ENCODE results near the gene RTEL1. TPM values are rescaled to one million over a fixed set of nuclear protein-coding genes. Genes with fewer than 3 reads are reported as not detected.

The RTEL1 gene
- total and polyA plus RNA-seq, 9 of the 15 experiments (the other 6 are each of a cell fraction or from before 2014, with no cell fraction given): 0.36 to 61.0 (median 17.9) TPM

GRCh38 chr20:63652192-63652980 lies 5.7 kb upstream of the RTEL1 start (continued):
- TF ChIP-seq, protein P1, sequence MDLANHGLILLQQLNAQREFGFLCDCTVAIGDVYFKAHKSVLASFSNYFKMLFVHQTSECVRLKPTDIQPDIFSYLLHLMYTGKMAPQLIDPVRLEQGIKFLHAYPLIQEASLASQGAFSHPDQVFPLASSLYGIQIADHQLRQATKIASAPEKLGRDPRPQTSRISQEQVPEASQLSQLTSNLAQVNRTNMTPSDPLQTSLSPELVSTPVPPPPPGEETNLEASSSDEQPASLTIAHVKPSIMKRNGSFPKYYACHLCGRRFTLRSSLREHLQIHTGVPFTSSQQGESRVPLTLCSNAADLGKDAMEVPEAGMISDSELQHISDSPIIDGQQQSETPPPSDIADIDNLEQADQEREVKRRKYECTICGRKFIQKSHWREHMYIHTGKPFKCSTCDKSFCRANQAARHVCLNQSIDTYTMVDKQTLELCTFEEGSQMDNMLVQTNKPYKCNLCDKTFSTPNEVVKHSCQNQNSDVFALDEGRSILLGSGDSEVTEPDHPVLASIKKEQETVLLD (IDR thresholded peaks at IDR 0.05): 0 out of 2 replicates have a peak, but pooled peaks have one; percentile 11
- TF ChIP-seq CHD4 (IDR thresholded peaks at IDR 0.05; ENCODE audit: insufficient read depth, insufficient replicate concordance, low read depth, low read length, poor library complexity, severe bottlenecking) (no peak), ZNF592 (IDR thresholded peaks at IDR 0.05) (0 out of 2 replicates have a peak, but pooled peaks have one; percentile 20), CTCF (IDR thresholded peaks at IDR 0.05 in 2 of 3, conservative IDR thresholded peaks at IDR 0.05 in 1 of 3; ENCODE audit: insufficient read depth in 2 of 3, low read depth in 1 of 3, low read length in 3 of 3) (0 out of 6 replicates have a peak, but pooled peaks of 1 of the 3 experiments have one; percentile 2), IFI16 (CRISPR knock-in tag; IDR thresholded peaks at IDR 0.05) (no peak), PCBP1 (IDR thresholded peaks at IDR 0.05; ENCODE audit: low read depth, low read length, poor library complexity, severe bottlenecking) (no peak), SAFB (IDR thresholded peaks at IDR 0.05; ENCODE audit: borderline replicate concordance, low read depth, low read length) (0 out of 2 replicates have a peak, but pooled peaks have one; percentile 59), E2F6 (IDR thresholded peaks at IDR 0.05; ENCODE audit: borderline replicate concordance in 1 of 2, extremely low read depth in 1 of 2, insufficient read depth in 1 of 2, insufficient read length in 1 of 2, low read depth in 1 of 2, low read length in 1 of 2, poor library complexity in 1 of 2, severe bottlenecking in 1 of 2) (peak; percentile 50 to 78), BRD4 (IDR thresholded peaks at IDR 0.05) (no peak), SP1 (CRISPR knock-in tag; IDR thresholded peaks at IDR 0.05) (0 out of 2 replicates have a peak, but pooled peaks have one; percentile 37)
- TF ChIP-seq, protein P2, sequence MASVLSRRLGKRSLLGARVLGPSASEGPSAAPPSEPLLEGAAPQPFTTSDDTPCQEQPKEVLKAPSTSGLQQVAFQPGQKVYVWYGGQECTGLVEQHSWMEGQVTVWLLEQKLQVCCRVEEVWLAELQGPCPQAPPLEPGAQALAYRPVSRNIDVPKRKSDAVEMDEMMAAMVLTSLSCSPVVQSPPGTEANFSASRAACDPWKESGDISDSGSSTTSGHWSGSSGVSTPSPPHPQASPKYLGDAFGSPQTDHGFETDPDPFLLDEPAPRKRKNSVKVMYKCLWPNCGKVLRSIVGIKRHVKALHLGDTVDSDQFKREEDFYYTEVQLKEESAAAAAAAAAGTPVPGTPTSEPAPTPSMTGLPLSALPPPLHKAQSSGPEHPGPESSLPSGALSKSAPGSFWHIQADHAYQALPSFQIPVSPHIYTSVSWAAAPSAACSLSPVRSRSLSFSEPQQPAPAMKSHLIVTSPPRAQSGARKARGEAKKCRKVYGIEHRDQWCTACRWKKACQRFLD (CRISPR knock-in tag; IDR thresholded peaks at IDR 0.05): 0 out of 2 replicates have a peak, but pooled peaks have one; percentile 23
- TF ChIP-seq, protein P3, sequence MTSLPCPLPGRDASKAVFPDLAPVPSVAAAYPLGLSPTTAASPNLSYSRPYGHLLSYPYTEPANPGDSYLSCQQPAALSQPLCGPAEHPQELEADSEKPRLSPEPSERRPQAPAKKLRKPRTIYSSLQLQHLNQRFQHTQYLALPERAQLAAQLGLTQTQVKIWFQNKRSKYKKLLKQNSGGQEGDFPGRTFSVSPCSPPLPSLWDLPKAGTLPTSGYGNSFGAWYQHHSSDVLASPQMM (CRISPR knock-in tag; IDR thresholded peaks at IDR 0.05): no peak
- TF ChIP-seq, protein P4, sequence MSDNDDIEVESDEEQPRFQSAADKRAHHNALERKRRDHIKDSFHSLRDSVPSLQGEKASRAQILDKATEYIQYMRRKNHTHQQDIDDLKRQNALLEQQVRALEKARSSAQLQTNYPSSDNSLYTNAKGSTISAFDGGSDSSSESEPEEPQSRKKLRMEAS (CRISPR knock-in tag; IDR thresholded peaks at IDR 0.05): peak; percentile 71
